ENCODE results near the gene SHC1.
A peak's percentile ranks its signal among the peaks of the same experiment; 100 is the strongest.
"Not testable (repeated sequence)": the region's sequence is repeated elsewhere in the genome, so short reads cannot be mapped to it uniquely, and the experiment has no call there.

SHC1 gene

DNA sequence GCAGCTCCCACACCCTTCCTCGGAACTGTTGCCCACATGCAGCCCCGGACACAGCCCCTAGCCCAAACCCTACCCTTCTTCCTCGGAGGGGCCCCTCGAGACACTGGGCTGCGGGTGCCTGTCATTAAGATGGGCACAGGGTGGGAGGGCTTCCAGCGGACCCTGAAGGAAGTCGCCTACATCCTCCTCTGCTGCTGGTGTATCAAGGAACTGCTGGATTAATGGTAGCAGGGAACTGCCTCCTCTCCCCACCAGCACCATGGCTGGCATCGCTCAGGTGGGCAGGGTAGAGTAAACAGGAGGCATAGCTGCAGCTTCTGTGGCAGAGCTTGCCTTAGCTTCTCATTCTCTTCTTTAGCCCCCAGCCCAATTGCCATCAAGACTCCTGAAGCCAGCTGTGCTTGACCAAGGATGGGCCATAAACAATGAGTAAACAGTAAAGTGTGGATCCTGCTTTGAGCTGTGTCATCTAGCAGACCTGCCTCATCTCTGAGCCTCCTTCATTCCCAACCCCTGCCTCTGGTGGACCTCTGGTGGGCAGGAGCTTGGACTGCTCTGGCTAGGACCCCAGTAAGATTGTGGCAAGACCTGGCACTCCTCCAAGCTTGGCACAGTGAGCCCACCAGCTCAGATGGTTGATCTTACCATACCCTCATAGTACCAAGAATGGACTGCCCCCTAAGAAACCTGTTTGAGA is 23.2 kb upstream of the SHC1 start, which contains the start of gene LENEP:
Gene LENEP (plus strand): TSS at position 15 of the 697 bp plus-strand sequence. CDS start 22 bp downstream, at position 37.
- peak; percentile 43 for DNase-seq

DNA sequence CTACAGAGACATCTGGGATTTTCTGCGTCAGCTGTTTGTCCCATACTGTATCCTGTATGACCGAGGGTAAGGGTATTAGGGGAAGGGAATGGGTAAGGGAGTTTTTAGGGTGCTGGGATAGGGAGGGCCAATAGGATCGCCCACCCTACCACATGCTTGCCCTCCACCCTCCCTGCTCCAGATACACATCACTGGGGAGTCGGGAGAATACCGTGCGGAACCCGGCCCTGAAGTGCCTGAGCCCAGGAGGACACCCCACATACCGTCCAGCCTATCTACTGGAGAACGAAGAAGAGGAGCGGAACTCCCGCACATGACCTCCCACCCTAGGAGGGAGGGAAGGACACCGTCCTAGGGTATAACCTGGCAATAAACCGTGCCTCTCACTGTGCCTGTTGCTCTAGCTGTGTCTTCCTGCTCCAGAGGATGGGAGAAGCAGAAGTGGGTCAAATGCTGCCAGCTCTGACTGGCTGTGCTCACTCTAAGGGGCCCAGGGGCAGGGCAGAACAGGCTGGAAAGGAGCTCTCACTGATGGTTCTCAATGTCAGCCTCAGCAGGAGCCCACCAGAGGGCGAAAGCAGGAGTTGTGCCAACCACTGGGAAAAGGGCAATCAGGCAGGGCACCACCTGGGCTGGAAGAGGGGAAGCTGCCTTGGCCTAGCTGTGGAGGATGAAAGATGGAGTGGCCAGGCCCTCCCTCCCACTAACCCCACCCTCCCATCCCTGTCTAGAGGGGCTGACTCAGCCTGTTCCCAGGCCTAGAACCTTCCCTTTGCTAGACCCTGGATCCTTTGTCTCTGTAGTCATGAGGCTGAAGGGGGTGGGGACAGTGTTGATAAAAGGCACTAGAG is 22.4 kb upstream of the SHC1 start:
- DNase-seq = peak; percentile 64

DNA sequence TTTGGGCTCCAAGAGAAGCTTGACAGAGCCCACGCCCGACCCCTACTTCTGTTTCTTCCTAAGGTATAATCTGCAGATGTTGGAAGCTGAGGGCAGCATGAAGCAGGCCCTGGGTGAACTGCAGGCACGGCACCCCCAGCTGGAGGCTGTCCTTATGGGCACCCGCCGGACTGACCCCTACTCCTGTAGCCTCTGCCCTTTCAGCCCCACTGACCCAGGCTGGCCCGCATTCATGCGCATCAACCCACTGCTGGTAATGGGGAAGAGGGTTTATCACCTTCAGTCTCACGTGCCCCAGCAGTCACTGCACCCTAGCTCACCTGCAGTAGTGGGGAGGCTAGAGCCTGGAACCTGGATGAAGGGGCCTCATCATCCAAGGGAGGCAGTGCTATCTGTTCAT is 19.7 kb upstream of the SHC1 start:
- DNase-seq = no peak

DNA sequence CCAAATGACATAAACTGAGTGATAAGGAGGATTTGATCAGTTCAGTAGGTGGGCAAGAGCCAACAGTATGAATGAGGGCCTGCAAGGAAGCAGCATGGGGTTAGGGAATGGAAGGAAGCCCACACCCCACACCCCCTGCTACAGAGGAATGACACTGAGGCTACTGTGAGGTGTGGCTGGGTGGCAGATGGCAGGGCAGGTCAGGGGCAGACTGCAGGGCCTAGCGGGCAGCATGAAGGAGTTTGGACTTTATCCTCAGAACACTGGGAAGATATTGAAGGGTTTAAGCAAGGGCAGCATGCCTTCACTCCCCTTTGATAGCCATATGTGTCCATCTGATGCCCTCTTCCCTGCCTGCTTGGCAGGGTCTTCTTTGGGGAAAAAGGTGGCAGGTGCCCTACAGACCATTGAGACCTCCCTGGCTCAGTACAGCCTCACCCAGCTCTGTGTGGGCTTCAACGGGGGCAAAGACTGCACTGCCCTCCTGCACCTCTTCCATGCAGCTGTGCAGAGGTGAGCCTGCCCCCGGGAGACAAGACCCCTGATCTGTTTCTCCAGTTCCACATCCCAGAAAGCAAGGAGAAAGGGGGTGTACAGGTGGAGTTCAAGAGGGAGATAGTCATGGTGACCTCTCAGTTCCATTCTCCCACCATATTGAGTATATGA is 18.8 kb upstream of the SHC1 start:
- DNase-seq = no peak

DNA sequence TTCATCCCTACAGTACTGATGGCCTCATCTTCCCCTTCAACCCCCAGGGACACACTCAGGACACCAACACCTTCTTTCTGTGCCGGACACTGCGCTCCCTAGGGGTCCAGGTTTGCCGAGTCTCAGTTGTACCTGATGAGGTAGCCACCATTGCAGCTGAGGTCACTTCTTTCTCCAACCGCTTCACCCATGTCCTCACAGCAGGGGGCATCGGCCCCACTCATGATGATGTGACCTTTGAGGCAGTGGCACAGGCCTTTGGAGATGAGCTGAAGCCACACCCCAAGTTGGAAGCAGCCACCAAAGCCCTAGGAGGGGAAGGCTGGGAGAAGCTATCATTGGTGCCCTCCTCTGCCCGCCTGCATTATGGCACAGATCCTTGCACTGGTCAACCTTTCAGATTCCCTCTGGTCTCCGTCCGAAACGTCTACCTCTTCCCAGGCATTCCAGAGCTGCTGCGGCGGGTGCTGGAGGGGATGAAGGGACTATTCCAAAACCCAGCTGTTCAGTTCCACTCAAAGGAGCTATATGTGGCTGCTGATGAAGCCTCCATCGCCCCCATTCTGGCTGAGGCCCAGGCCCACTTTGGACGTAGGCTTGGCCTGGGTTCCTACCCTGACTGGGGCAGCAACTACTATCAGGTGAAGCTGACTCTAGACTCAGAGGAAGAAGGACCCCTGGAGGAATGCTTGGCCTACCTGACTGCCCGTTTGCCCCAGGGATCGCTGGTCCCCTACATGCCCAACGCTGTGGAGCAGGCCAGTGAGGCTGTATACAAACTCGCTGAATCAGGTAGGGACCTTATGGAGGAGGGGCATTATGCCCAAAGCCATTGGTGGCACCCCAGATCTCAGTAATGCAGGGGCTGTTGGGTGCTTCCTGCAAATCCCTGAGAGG is 17.8 kb upstream of the SHC1 start:
- DNase-seq = no peak

DNA sequence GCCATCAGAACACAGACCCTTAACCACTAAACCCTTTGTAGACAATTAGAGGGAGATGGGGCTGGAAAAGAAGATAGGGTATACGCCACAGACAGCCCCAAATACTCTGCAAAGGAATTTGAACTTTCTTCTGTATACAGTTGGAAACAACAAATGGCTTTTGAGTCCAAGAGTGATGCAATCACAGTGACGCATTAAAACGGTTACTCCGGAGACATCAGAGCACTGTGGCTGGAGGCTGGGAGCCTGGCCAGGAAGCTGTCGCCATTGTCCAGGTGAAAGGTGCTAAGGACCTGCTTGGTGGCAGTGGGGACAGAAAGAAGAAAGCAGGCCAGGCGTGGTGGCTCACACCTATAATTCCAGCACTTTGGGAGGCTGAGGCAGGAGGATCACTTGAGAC is 16.8 kb upstream of the SHC1 start:
- no peak for DNase-seq

DNA sequence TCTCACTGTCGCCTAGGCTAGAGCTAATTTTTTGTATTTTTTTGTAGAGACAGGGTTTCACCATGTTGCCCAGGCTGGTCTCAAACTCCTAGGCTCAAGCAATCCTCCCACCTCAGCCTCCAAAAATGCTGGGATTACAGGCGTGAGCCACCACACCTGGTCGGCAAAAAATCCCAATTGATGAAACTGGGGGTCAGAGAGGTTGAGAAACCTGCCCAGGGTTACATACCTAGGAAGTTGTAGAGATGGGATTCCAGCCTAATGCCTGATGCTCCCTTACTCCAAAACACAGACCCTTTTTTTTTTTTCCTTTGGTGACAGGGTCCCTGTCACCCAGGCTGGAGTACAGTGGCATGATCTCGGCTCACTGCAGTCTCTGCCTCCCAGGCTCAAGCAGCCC is 16.2 kb upstream of the SHC1 start:
- DNase-seq = not testable (repeated sequence)

DNA sequence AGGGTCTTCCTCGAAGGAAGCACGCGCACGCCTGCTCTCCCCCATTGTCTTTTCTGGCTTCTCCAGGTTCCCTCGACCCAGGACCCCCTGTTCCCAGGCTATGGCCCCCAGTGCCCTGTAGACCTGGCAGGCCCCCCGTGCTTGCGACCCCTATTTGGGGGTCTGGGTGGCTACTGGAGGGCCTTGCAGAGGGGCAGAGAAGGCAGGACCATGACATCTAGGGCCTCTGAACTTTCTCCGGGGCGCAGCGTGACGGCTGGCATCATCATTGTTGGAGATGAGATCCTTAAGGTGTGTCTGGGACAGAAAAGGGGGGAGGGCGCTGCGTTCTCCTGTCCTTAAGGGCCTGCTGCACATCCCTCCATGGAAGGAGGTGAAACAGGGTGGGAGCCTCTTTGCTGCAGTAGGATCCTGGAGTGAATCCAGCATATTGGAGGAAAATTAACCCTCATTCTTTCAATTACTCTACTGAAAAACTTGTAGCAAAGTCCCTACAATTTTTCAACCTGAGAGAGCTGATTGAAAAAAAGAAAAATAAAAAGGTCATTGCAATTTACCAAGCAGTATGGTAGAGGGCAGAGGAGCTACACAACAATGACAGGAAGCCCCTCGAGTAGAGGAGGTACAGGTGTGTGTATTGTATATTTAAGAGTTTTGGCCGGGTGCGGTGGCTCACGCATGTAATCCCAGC is 13.4 kb upstream of the SHC1 start:
- peak; percentile 37 for DNase-seq

DNA sequence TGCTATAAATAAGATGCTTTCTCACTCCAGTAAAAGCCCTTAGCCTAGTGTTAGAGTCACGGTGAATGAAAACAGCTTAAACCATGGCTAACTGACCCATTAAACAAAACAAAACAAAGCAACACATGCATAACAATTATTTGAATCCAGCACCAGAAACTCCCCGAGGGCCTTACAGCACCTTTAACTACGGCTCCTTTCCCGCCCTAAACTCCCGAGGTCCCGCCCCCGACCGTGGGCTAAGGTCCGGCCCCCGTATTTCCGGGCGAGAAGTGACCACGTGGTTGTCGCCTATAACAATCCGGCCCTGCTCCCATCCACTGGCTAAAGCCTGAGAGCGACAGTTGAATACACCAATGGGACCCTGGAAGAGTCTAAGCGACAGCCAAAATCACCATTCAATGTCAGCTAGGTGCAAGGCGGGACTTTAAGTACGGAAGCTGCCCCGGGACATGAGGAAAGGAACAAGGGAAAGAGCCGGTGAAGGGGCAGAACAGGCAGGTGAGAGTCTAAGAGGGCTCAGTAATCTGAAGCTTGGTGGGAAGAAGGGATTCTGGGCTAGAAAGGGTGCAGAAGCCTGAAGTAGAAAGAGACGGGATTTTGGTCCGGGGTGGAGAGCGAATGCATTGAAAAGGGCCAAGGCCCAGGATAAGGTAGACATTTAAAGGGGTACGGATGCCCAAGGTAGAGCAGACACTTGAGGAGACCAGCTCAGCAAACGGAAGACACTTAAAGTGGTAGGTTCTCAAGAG is 12.5 kb upstream of the SHC1 start, which contains the start of gene FLAD1:
Gene FLAD1 (plus strand): TSS at position 448 of the 752 bp plus-strand sequence. CDS start 351 bp downstream, outside the sequence.
- DNase-seq = peak; percentile 100

DNA sequence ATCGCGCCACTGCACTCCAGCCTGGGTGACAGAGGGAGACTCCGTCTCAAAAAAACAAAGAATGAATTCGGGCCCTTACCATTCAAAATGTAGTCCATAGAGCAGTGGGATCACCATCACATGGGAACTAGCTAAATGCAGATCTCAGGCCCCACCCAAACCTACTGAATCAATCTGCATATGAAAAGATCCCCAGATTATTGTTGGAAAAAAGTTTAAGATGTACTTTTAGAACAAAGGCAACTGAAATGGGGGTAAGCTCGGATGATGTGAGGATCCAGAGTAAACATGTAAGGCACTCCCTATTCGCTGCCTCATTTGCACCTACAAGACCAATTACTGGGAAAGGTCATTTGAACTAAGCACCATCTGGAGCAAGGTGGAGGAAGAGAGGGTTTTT is 11.8 kb upstream of the SHC1 start:
- DNase-seq = peak; percentile 54

DNA sequence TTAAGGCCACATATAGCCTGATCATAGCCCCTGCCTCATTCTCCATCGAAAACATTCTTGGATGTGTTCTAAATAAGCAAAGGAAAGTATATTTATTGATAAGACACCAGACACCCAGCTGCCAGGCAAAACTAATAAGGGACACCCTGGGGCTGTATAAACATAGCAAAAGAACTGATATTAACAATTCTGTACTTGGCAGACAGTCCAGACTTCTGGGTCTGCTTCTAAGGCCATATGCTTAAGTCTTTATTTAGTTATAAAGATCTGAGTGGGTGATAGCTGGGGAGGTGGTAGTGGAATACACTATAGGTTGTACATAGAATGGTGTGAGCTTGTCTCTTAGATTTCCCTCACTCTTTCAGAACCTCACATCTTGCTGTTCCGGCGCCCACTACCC is 7.8 kb upstream of the SHC1 start:
- no peak for DNase-seq

DNA sequence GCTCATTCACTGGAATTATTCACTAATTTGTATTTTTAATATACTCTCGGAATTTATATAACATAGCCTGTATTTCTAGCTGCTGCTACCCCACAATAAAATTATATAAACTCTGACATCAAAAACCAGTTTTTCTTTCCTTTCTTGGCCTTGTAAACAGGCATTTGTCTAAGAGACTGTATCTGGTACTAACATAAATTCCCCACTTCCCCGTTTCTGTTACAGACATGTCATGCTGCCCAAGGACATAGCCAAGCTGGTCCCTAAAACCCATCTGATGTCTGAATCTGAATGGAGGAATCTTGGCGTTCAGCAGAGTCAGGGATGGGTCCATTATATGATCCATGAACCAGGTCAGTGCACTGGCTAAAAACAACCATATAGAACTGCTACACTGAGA is 7.2 kb upstream of the SHC1 start:
- not testable (repeated sequence) for DNase-seq

DNA sequence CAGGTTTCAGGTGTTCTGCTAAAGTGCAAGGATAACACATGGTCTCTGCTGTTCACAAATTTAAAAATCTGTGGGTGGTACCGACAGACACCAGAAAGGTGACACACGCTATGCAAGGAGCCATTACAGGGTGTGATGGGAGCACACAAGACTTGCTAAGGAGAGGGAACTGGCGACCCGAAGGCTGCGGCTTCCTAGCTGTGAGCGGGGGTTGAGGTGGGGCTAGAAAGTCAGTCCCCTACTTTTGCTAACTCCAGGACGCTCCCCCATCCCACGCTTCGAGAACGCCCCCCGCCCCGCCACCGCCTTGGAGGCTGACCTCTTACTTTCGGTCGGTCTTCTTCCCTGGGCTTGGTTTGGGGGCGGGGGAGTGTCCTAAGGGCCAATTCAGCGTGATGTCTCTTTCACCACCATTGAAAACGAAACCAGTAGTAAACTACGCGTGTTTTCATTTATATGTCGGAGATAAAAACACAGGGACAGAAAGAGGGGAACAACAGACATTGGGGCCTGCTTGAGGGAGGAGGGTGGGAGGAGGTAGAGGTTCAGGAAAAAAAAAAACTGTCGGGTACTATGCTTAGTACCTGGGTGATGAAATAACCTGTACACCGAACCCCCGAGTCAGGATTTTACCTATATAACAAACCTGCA is 5.0 kb upstream of the SHC1 start:
- peak; percentile 69 for DNase-seq

DNA sequence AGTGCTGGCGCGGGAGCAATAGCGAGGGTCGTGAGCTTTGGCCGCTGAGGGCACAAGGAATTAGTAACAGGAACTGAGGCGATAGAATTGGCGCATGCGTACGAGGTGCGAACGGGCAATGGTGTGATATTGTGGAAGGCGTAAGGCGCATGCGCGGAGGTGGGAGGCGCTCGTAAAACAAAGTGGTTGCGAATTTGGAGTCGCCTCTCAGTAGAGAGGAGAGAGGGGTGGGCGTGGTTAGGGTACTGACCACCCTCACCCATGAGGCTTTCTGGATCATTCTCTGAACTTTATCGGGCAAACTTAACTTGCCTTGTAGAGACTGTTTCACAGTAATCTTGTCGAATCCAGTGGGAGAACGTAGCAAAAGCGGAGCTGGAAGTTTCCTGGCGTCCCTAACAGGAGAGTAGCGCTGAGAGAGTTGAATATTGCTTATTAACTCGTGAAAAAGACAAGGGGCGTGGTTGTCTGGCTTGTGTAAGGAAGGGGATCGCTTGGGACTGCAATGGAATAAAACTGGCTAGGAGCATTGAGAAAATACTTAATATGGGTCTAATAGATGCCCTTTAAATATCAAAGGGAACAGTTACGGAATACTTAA is 4.4 kb upstream of the SHC1 start:
- peak; percentile 96 for DNase-seq

DNA sequence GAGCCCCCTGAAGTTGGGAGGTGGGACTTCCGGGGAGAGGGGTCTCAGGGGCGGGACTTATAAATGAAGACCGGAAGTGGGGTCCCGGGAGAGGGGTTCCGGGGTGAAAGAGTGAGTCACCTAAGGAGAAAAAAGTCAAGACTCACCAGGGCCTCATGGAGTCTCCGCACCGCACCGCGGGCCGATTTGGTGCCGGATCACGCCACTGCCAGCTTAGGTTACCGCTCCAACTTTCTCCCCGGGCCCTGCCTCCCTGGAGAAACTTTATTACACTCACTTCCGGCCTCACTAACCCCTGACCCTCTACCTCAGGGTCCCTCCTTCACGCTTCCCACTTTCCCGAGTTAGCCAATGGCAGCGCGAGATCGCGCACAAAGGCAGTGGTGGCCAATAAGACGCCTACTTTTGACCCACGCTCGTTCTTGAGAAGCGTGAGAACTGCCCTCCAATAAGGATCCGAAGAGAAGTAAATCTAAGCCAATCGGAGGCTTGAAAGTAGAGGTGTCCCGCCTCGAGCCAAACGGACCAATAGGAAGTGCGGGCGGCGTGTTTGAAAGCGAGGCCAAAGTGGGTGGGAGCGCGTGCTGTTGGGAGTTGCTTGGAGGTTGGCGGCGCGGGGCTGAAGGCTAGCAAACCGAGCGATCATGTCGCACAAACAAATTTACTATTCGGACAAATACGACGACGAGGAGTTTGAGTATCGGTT is 3.7 kb upstream of the SHC1 start, which contains the start of gene CKS1B:
Gene CKS1B (plus strand): TSS at position 580 of the 706 bp plus-strand sequence. CDS start 65 bp downstream, at position 645.
- DNase-seq = peak; percentile 100

DNA sequence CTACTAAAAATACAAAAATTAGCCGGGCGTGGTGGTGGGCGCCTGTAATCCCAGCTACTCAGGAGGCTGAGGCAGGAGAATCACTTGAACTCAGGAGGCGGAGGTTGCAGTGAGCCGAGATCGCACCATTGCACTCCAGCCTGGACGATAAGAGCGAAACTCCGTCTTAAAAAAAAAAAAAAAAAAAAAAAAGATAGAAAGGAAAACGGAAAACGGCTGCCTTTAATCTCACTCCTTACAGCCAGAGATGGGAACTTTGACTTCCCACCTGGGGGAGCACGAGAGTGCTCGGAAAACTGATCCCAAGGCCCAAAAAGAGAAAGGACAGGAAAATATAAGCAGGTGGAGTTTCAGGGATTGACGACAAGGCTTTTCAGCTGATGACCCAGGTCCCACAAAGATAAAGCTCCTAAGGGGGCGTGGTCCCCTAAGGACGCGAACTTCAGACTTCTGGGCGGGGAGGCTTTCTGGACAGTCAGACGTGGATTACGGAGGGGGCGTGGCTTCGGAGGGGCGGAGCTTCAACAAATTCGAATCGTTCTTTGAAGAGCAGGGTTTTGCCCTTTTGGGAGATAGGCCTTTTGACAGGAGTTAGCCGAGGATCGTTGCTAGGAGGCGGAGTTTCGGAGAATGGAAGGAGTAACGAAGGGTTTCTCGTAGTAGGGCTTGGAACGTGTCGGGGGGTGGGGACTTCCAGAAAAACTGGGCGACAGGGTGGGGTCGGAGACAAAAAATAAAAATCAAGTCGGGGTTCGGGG is 3.0 kb upstream of the SHC1 start:
- DNase-seq = peak; percentile 98

DNA sequence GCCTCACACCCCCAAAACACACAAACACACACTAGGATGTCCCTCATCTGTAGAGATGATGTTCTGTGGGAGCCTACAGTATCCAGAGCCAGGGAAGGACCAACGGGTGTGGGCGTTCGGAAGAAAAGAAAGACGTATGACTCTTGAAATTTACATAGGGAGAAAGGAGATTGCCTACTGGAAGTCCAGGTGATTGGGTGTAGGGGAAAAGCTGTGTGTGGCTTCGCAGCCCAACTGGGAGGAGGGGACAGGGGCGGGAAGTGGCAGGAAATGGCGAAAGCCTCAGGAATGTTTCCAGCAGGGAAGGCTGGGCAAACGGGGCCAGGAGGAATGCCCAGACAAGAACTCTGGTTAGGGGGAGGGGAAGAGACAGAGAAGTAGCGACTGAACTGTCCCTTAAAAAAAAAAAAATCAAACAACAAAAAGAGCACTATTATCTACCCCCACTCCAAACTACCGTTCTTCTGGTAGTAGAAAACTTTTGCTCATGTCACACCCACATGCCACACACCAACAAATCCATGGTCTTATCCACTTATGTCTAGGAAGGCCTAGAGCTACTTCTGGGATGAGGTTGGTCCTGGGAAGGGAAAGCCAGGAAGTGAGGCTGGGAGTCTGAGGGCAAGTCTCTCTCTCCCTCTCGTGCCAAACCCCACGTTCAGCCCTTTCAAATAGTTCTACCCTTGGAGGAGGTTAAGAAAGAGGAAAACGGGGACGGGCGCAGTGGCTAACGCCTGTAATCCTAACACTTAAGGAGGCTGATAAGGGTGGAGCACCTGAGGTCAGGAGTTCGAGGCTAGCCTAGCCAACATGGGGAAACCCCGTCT is 2.2 kb upstream of the SHC1 start:
- DNase-seq = no peak

DNA sequence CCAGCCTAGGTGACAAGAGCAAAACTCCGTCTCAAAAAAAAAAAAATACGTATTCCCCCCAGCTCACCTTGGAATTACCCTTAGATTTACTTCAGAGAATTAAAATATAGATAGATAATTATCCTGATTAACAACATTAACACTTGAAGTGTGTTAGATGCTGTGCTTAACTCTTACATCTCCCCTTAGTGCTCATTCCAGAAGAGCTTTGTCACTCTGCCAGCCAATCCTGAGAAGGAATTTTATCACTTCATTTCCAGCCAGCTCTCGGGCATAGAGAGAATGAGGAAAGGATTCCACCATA is 1.6 kb upstream of the SHC1 start:
- DNase-seq = no peak

Measured in DMS53 (cell line).